Stimulated activated memory B cell treated with anti-CD40 and anti-IgM and Interleukin-4, amounts not matched to agents 10 μg/mL and 1 μg/mL and 100 μg/mL, for 72 hours (primary cell): Measurements from ENCODE around the gene IMMP2L.

Source experiments
- ATAC-seq: fragments of 150-1000 bp; cut with Tn5 transposase; 2 replicates; pipeline ENCODE4 v1.10.0; 2021
- H3K27ac Mint-ChIP-seq: one replicate; pipeline ENCODE4 v1.8.0; 2022; ENCODE audit warnings: mild to moderate bottlenecking, mixed read lengths
- H3K27me3 Mint-ChIP-seq: one replicate; pipeline ENCODE4 v1.8.0; 2022; ENCODE audit warnings: mixed read lengths
- H3K36me3 Mint-ChIP-seq: one replicate; pipeline ENCODE4 v1.8.0; 2022; ENCODE audit warnings: mixed read lengths
- H3K4me1 Mint-ChIP-seq: one replicate; pipeline ENCODE4 v1.8.0; 2022; ENCODE audit warnings: mixed read lengths
- H3K4me3 Mint-ChIP-seq: one replicate; pipeline ENCODE4 v1.8.0; 2022; ENCODE audit warnings: mild to moderate bottlenecking, moderate library complexity, mixed read lengths
- H3K9me3 Mint-ChIP-seq: one replicate; pipeline ENCODE4 v1.8.0; 2022; ENCODE audit warnings: mixed read lengths

Gene IMMP2L

GRCh38 chr7:111384065-111384891, 178.0 kb downstream of the IMMP2L start:
- Mint-ChIP-seq H3K27me3 (no peaks in the 10 kb centered on the region), H3K4me3 (no peak overlapping the region), H3K27ac (no peak overlapping the region), H3K4me1 (peaks cover 21% of the 10 kb centered on the region), H3K36me3 (peaks cover 32% of the 10 kb centered on the region), H3K9me3 (peaks cover 3% of the 10 kb centered on the region)
- ATAC-seq: no peak

GRCh38 chr7:111383133-111383532, 179.2 kb downstream of the IMMP2L start:
- Mint-ChIP-seq H3K36me3 (peaks cover 27% of the 10 kb centered on the region), H3K27me3 (no peaks in the 10 kb centered on the region), H3K9me3 (no peaks in the 10 kb centered on the region), H3K27ac (no peak overlapping the region), H3K4me3 (no peak overlapping the region), H3K4me1 (peaks cover 9% of the 10 kb centered on the region)
- ATAC-seq: no peak

- Mint-ChIP-seq H3K27me3 (no peaks in the 10 kb centered on the region), H3K4me3 (no peak overlapping the region), H3K27ac (no peak overlapping the region), H3K9me3 (no peaks in the 10 kb centered on the region), H3K36me3 (peaks cover 24% of the 10 kb centered on the region), H3K4me1 (peaks cover 7% of the 10 kb centered on the region)
- no peak for ATAC-seq
Measured at GRCh38 chr7:111381590-111381989, 180.7 kb downstream of the IMMP2L start.

- peaks cover 7% of the 10 kb centered on the region for H3K4me1 Mint-ChIP-seq
- H3K27ac Mint-ChIP-seq: no peak overlapping the region
- H3K4me3 Mint-ChIP-seq: no peak overlapping the region
- ATAC-seq: no peak
- H3K9me3 Mint-ChIP-seq: no peaks in the 10 kb centered on the region
- peaks cover 20% of the 10 kb centered on the region for H3K36me3 Mint-ChIP-seq
- H3K27me3 Mint-ChIP-seq: no peaks in the 10 kb centered on the region
Measured at GRCh38 chr7:111380945-111381344, 181.3 kb downstream of the IMMP2L start.

- no peaks in the 10 kb centered on the region for H3K4me1 Mint-ChIP-seq
- no peak for ATAC-seq
- H3K27ac Mint-ChIP-seq: no peak overlapping the region
- no peaks in the 10 kb centered on the region for H3K36me3 Mint-ChIP-seq
- no peak overlapping the region for H3K4me3 Mint-ChIP-seq
- no peaks in the 10 kb centered on the region for H3K9me3 Mint-ChIP-seq
- H3K27me3 Mint-ChIP-seq: no peaks in the 10 kb centered on the region
Measured at GRCh38 chr7:111374027-111374426, 188.3 kb downstream of the IMMP2L start.

- no peak overlapping the region for H3K4me3 Mint-ChIP-seq
- no peak overlapping the region for H3K27ac Mint-ChIP-seq
- no peak for ATAC-seq
- H3K36me3 Mint-ChIP-seq: no peaks in the 10 kb centered on the region
- H3K9me3 Mint-ChIP-seq: no peaks in the 10 kb centered on the region
- no peaks in the 10 kb centered on the region for H3K4me1 Mint-ChIP-seq
- H3K27me3 Mint-ChIP-seq: no peaks in the 10 kb centered on the region
Measured at GRCh38 chr7:111371437-111371836, 190.9 kb downstream of the IMMP2L start.

GRCh38 chr7:111370002-111370401, 192.3 kb downstream of the IMMP2L start:
- ATAC-seq: no peak
- no peak overlapping the region for H3K27ac Mint-ChIP-seq
- H3K36me3 Mint-ChIP-seq: no peaks in the 10 kb centered on the region
- H3K4me3 Mint-ChIP-seq: no peak overlapping the region
- no peaks in the 10 kb centered on the region for H3K27me3 Mint-ChIP-seq
- H3K9me3 Mint-ChIP-seq: no peaks in the 10 kb centered on the region
- H3K4me1 Mint-ChIP-seq: no peaks in the 10 kb centered on the region

- ATAC-seq: no peak
- no peaks in the 10 kb centered on the region for H3K4me1 Mint-ChIP-seq
- no peaks in the 10 kb centered on the region for H3K36me3 Mint-ChIP-seq
Measured at GRCh38 chr7:111368381-111369065, 193.8 kb downstream of the IMMP2L start.

GRCh38 chr7:111364413-111364812, 197.9 kb downstream of the IMMP2L start:
- H3K27me3 Mint-ChIP-seq: no peaks in the 10 kb centered on the region
- no peaks in the 10 kb centered on the region for H3K36me3 Mint-ChIP-seq
- no peak overlapping the region for H3K4me3 Mint-ChIP-seq
- ATAC-seq: no peak
- no peaks in the 10 kb centered on the region for H3K4me1 Mint-ChIP-seq
- H3K9me3 Mint-ChIP-seq: no peaks in the 10 kb centered on the region
- H3K27ac Mint-ChIP-seq: no peak overlapping the region

More at GRCh38 chr7:111368381-111369065, 193.8 kb downstream of the IMMP2L start:
- no peaks in the 10 kb centered on the region for H3K27me3 Mint-ChIP-seq
- H3K4me3 Mint-ChIP-seq: no peak overlapping the region
- no peak overlapping the region for H3K27ac Mint-ChIP-seq
- no peaks in the 10 kb centered on the region for H3K9me3 Mint-ChIP-seq

GRCh38 chr7:111363099-111363498, 199.2 kb downstream of the IMMP2L start:
- Mint-ChIP-seq H3K27me3 (no peaks in the 10 kb centered on the region), H3K27ac (no peak overlapping the region), H3K4me1 (peaks cover 3% of the 10 kb centered on the region), H3K4me3 (no peak overlapping the region), H3K36me3 (no peaks in the 10 kb centered on the region), H3K9me3 (no peaks in the 10 kb centered on the region)
- no peak for ATAC-seq

- no peak overlapping the region for H3K27ac Mint-ChIP-seq
- H3K27me3 Mint-ChIP-seq: no peaks in the 10 kb centered on the region
- no peaks in the 10 kb centered on the region for H3K9me3 Mint-ChIP-seq
- no peak for ATAC-seq
- no peak overlapping the region for H3K4me3 Mint-ChIP-seq
- no peaks in the 10 kb centered on the region for H3K36me3 Mint-ChIP-seq
- H3K4me1 Mint-ChIP-seq: peaks cover 7% of the 10 kb centered on the region
Measured at GRCh38 chr7:111362506-111363054, 199.7 kb downstream of the IMMP2L start.

- Mint-ChIP-seq H3K36me3 (no peaks in the 10 kb centered on the region), H3K4me3 (no peak overlapping the region), H3K27me3 (no peaks in the 10 kb centered on the region), H3K9me3 (no peaks in the 10 kb centered on the region), H3K4me1 (peaks cover 7% of the 10 kb centered on the region), H3K27ac (no peak overlapping the region)
- ATAC-seq: no peak
Measured at GRCh38 chr7:111358915-111359314, 203.4 kb downstream of the IMMP2L start.

- no peak for ATAC-seq
- Mint-ChIP-seq H3K9me3 (no peaks in the 10 kb centered on the region), H3K4me1 (peaks cover 7% of the 10 kb centered on the region), H3K4me3 (no peak overlapping the region), H3K27me3 (no peaks in the 10 kb centered on the region), H3K36me3 (no peaks in the 10 kb centered on the region), H3K27ac (no peak overlapping the region)
Measured at GRCh38 chr7:111357691-111358090, 204.6 kb downstream of the IMMP2L start.

- no peak overlapping the region for H3K4me3 Mint-ChIP-seq
- no peak for ATAC-seq
- H3K27me3 Mint-ChIP-seq: no peaks in the 10 kb centered on the region
- no peaks in the 10 kb centered on the region for H3K9me3 Mint-ChIP-seq
- peaks cover 7% of the 10 kb centered on the region for H3K4me1 Mint-ChIP-seq
- H3K27ac Mint-ChIP-seq: no peak overlapping the region
- no peaks in the 10 kb centered on the region for H3K36me3 Mint-ChIP-seq
Measured at GRCh38 chr7:111356941-111357340, 205.4 kb downstream of the IMMP2L start.

GRCh38 chr7:111352319-111352718, 210.0 kb downstream of the IMMP2L start:
- no peak overlapping the region for H3K27ac Mint-ChIP-seq
- no peaks in the 10 kb centered on the region for H3K27me3 Mint-ChIP-seq
- no peak overlapping the region for H3K4me3 Mint-ChIP-seq
- no peak for ATAC-seq
- H3K4me1 Mint-ChIP-seq: no peaks in the 10 kb centered on the region
- peaks cover 2% of the 10 kb centered on the region for H3K9me3 Mint-ChIP-seq
- H3K36me3 Mint-ChIP-seq: peaks cover 6% of the 10 kb centered on the region

GRCh38 chr7:111346219-111346618, 216.1 kb downstream of the IMMP2L start:
- ATAC-seq: no peak
- peaks cover 19% of the 10 kb centered on the region for H3K9me3 Mint-ChIP-seq
- H3K36me3 Mint-ChIP-seq: peaks cover 36% of the 10 kb centered on the region
- H3K4me3 Mint-ChIP-seq: no peak overlapping the region
- no peaks in the 10 kb centered on the region for H3K27me3 Mint-ChIP-seq
- no peaks in the 10 kb centered on the region for H3K4me1 Mint-ChIP-seq
- no peak overlapping the region for H3K27ac Mint-ChIP-seq
